ENCODE data around the gene C3orf18. TPM values are rescaled to one million over a fixed set of nuclear protein-coding genes. Genes with fewer than 3 reads are reported as not detected.
A peak's percentile ranks its signal among the peaks of the same experiment; 100 is the strongest.

Gene C3orf18
- total RNA-seq, 1 donor from 2014 or later: 6.9 TPM

DNA sequence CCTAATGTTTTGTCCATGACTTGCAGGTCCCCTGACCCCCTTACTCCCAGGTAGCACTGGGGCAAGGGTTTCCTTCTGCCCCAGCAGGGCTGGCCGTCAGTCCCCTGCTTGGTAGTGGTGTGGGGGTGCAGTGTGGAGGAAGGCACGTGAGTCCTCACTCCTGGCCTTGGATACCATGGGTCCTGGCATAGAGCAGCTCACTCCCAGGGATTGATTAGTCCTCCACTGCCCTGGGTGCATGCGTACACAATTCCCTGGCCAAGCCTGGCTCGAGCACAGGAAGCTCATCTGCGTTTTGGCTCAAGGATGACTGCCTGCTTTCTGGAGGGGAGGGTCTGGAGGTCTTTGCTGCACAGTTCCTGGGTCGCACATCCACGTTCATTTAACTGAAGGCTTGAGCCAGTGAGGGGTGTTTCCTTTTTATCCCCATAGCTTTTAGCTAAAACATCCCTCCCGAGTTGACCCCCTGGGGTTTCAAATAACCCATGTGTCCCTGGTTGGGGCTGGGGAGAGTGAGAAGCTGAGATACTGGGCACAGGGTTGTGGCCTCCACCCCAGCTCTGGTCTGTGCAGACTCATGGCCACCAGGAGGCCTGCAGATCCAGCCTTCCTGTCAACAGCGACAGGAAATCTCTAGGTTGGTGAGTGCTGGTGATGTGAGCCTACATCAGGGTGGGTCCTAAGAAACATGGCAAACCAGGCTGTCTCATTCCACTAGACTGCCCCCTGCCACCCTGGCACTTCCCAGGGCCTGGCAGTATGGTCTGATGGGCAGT is 13.3 kb upstream of the C3orf18 start:
- H3K36me3 ChIP-seq: peaks cover 32% of the 10 kb centered on the region
- H3K27me3 ChIP-seq: no peaks in the 10 kb centered on the region
- DNase-seq: no peak
- H3K4me1 ChIP-seq: peaks cover 36% of the 10 kb centered on the region
- TF ChIP-seq, protein P1, sequence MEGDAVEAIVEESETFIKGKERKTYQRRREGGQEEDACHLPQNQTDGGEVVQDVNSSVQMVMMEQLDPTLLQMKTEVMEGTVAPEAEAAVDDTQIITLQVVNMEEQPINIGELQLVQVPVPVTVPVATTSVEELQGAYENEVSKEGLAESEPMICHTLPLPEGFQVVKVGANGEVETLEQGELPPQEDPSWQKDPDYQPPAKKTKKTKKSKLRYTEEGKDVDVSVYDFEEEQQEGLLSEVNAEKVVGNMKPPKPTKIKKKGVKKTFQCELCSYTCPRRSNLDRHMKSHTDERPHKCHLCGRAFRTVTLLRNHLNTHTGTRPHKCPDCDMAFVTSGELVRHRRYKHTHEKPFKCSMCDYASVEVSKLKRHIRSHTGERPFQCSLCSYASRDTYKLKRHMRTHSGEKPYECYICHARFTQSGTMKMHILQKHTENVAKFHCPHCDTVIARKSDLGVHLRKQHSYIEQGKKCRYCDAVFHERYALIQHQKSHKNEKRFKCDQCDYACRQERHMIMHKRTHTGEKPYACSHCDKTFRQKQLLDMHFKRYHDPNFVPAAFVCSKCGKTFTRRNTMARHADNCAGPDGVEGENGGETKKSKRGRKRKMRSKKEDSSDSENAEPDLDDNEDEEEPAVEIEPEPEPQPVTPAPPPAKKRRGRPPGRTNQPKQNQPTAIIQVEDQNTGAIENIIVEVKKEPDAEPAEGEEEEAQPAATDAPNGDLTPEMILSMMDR (IDR thresholded peaks at IDR 0.05): peak; percentile 7
- no peak overlapping the region for H3K4me3 ChIP-seq
- intact Hi-C loops (cut with DNase I): no loop called here
- no peak for ATAC-seq
- H3K27ac ChIP-seq: peak overlapping the region; percentile 42
- H3K9me3 ChIP-seq: no peaks in the 10 kb centered on the region

DNA sequence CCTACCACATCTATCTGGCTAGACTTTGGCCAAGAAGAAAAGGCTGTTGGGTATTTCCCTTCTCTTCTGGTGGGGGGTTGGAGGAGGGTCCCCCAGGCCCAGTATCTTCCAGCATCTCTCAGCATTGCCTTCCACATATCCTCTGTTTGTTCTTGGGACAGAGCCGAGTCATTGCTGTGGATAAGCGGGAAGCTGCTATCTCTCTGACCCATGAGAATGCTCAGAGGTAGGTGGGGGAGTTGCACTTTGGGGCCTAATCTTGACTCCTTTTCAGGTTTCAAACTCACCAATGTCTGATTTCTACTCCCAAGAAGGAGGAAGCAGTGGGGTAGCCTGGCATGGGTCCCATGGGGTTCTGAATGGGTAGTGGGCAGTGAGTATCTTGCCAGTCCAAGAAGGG is 9.8 kb upstream of the C3orf18 start:
- ATAC-seq: no peak
- H3K27ac ChIP-seq: no peak overlapping the region

DNA sequence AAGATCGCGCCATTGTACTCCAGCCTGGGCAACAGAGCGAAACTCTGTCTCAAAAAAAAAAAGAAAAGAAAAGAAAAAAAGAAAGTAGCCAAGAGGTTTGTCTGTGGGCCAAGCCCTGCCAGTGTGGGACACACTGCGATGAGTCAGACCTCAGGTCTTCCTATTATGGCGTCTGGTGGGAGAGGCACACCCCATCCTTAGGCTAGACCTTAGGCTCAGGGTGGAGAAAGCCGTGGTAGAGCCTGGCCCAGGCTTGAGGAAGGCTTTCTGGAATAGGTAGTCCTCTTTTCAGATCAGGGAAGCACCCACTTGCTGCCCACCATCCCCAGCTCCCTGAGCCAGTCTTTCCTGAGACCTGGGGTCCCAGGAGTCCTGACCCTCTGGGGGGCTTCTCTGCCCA is 7.8 kb upstream of the C3orf18 start:
- Histone ChIP-seq H3K9me3 (no peaks in the 10 kb centered on the region), H3K36me3 (peaks cover 23% of the 10 kb centered on the region), H3K4me3 (no peak overlapping the region), H3K27ac (no peak overlapping the region), H3K27me3 (no peaks in the 10 kb centered on the region), H3K4me1 (peaks cover 23% of the 10 kb centered on the region)
- TF ChIP-seq, protein P1 (IDR thresholded peaks at IDR 0.05): no peak
- no peak for ATAC-seq
- no peak for DNase-seq
- intact Hi-C loops (cut with DNase I): no loop called here

More for the DNA sequence above, 9.8 kb upstream of the C3orf18 start:
- H3K27me3 ChIP-seq: no peaks in the 10 kb centered on the region
- peaks cover 32% of the 10 kb centered on the region for H3K36me3 ChIP-seq
- no peaks in the 10 kb centered on the region for H3K9me3 ChIP-seq
- H3K4me3 ChIP-seq: no peak overlapping the region
- no peak for DNase-seq
- H3K4me1 ChIP-seq: peaks cover 19% of the 10 kb centered on the region
- TF ChIP-seq, protein P1 (IDR thresholded peaks at IDR 0.05): no peak
- intact Hi-C loops (cut with DNase I): no loop called here

DNA sequence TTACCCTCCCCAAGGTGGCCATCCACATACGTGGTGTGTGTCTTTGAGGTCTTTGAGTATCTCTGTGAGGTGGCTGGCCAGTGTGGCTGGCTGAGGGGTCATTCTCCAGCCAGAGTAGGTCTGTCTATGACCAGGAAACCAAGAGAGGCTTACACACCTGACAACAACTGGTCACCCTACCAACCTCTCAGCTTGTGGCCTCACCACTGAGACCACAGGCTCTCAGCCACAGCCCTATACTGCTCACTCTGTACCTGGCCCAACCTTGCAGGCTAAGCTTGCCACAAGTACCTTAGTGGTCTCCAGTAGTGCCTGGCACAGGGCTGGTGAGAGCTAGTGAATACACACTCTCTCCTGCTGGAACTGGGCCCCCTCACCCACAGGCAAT is 6.9 kb upstream of the C3orf18 start:
- intact Hi-C loops (cut with DNase I): no loop called here
- H3K27me3 ChIP-seq: no peaks in the 10 kb centered on the region
- H3K4me3 ChIP-seq: no peak overlapping the region
- peaks cover 27% of the 10 kb centered on the region for H3K4me1 ChIP-seq
- H3K9me3 ChIP-seq: no peaks in the 10 kb centered on the region
- ATAC-seq: no peak
- peaks cover 18% of the 10 kb centered on the region for H3K36me3 ChIP-seq
- peak overlapping the region; percentile 27 for H3K27ac ChIP-seq
- TF ChIP-seq, protein P1 (IDR thresholded peaks at IDR 0.05): no peak
- no peak for DNase-seq

DNA sequence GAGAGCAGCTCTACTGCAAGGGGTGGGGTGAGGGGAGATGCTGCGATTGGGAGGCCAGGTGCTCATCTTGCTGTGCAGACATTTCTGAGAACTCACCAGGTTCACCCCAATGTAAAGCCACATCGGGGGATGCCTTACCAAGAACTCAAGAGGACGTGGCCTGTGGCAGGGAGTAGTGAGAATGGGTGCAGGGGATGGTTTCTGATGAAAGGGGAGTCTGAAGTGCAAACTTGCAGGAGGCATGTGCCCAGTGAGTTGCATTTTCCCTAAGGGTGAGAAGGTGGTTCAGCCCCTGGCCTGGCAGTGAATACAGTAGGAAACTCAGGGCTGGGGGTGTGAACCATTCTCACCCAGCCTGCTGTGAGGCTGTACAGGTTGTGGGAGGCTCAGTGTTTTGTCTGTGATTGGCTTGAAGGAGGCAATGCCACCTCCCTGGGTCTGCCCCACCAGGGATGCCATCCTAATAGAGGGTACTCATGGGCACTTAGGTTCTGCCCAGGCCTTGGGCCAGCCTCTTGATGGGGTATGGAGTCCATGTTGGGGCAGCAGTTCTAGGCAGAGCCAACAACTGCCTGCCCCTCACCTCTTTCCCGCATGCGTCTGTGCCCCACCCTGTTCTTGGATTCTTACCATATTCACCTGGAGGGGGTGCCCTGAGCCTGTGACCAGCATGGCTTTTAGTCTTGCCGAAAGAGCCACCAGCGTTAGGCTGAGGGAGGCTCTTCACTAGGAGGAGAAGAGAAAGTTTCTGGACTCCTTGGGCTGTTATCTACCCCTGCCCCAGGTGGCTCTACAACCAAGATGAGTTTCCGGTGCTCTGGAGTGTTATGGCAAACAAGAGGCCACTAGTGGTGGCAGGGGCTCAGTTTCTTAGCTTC is 6.3 kb upstream of the C3orf18 start:
- ATAC-seq (peak; percentile 25), DNase-seq (peak; percentile 76)

More for the DNA sequence above, 6.3 kb upstream of the C3orf18 start:
- intact Hi-C loops (cut with DNase I): loop anchor here (2.0 kb wide), 1 partner anchor 39 kb away; no protein-coding TSS in a partner anchor
- TF ChIP-seq, protein P1 (IDR thresholded peaks at IDR 0.05): no peak
- peak overlapping the region; percentile 27 for H3K27ac ChIP-seq
- H3K9me3 ChIP-seq: no peaks in the 10 kb centered on the region
- H3K4me3 ChIP-seq: no peak overlapping the region
- H3K4me1 ChIP-seq: peaks cover 27% of the 10 kb centered on the region
- H3K27me3 ChIP-seq: no peaks in the 10 kb centered on the region
- H3K36me3 ChIP-seq: peaks cover 18% of the 10 kb centered on the region

All from upper lobe of right lung (tissue), 1 donor.